Erythroblast (primary cell): ENCODE measurements around the gene HDAC4.

Experiments
- GATA1 ChIP-seq: IDR thresholded peaks from 2 replicates; pipeline ENCODE4 v1.6.1; 2011; ENCODE audit warnings: low read depth, mild to moderate bottlenecking, control low read depth, low read length, moderate library complexity
- POLR2A ChIP-seq: IDR thresholded peaks from 2 replicates; pipeline ENCODE4 v1.6.1; 2011; ENCODE audit warnings: mild to moderate bottlenecking, low read length

GRCh38 chr2:239103125-239104098, 297.4 kb downstream of the HDAC4 start:
- TF ChIP-seq POLR2A (no peak), GATA1 (no peak)
